ENCODE results near the gene KRTAP5-6. TPM values are rescaled to one million over a fixed set of nuclear protein-coding genes. Genes with fewer than 3 reads are reported as not detected.
"Not testable (repeated sequence)": the region's sequence is repeated elsewhere in the genome, so short reads cannot be mapped to it uniquely, and the experiment has no call there.

The KRTAP5-6 gene
- total RNA-seq, 2 experiments from 2014 or later: not detected

DNA sequence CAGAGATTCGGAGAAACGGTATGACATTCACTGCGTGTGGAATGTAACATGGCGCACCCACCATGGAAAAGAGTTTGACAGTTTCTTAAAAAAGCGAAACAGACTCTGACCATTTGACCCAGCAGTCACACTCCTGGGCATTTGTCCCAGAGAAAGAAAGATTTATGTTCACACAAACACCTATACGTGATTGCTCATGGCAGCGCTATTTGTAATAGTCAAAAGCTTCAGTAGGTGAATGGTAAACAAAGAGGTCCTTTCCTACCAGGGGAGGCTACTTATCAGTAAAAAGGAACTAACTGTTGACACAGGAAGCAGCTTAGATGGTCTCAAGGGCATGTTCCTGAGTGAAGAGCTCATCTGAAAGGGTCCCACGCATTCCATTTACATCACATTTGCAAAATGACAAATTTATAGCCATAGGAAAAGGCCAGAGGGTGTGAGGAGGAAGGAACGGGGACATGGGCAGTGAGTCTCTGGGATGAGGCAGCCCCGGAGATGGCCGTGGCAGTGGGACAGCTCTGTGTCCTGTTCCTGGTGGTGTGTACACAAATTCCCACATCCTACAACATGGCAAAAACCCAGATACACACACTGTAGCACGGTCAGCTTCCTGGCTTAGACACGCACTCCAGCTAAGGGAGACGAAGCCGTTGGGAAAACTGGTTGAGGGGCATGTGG, 14.6 kb upstream of the KRTAP5-6 start:
- no peaks in the 10 kb centered on the region for H3K9me3 Mint-ChIP-seq (ENCODE audit: low read depth)
- H3K4me3 Mint-ChIP-seq: no peak overlapping the region
- DNase-seq (no peak), ATAC-seq (no peak)
- H3K27me3 Mint-ChIP-seq: peaks cover 6% of the 10 kb centered on the region
- CTCF ChIA-PET: interaction anchor here (0.7 to 2.4 kb wide), 5 partner anchors 9 to 200 kb away, joined by 3 to 11 read pairs (median 5); no protein-coding TSS in a partner anchor
- H3K4me1 Mint-ChIP-seq: no peaks in the 10 kb centered on the region
- no peak overlapping the region for H3K27ac Mint-ChIP-seq
- H3K36me3 Mint-ChIP-seq: no peaks in the 10 kb centered on the region

DNA sequence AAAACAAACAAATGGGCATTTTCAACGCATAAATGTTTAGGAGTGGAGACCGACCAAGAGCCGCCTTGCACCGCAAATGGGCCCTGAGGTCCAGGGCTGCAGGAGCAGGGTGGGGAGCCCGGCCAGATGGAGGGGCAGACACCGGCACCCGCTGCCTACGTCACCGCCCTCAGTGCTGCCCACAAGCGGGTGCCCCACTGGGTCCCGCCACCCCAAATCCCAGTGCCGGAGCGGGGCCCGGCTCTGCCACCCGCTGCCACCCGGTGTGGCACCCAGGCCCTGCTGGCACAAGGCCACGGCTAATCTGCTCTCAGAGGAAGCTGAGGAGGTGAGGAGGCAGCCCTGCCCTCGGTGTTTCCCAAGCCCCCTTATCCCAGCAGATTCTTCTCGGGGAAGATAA, 13.8 kb upstream of the KRTAP5-6 start:
- H3K4me1 Mint-ChIP-seq; H3K27me3 Mint-ChIP-seq; H3K36me3 Mint-ChIP-seq; ATAC-seq; H3K4me3 Mint-ChIP-seq; DNase-seq; H3K27ac Mint-ChIP-seq; H3K9me3 Mint-ChIP-seq (ENCODE audit: low read depth): not testable (repeated sequence)
- CTCF ChIA-PET: interaction anchor here (2.1 to 2.4 kb wide), 2 partner anchors 10 to 30 kb away, joined by 9 to 11 read pairs; no protein-coding TSS in a partner anchor

DNA sequence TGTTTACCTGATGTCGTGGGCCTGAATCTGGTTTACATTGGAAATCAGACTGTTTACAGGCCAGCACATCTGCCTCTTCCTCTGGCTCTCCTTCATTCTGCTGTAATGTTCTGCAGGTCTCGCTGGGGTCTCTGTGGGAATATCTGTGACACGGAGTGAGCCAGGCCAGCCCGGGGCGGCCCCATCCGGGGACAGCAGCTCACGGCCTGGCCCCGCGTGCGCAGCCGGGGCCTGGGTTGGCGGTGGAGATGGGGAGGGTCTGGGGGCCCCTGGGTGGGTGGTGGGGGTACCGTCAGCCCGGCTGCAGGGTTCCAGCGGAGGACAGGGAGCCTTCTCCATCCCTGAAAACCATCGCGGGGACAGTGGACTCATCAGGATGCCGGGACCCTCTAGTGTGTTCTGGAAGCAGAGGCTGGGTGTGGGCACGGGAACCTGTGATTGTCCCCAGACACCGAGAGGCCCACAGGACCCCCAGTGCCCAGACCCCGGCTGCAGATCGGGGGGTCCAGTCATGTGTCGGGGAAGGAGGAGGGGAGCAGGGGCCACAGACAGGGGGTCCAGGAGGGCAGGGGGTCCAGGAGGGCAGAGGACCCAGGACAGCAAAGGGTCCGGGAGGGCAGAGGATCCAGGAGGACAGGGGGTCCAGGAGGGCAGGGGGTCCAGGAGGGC, 13.0 kb upstream of the KRTAP5-6 start:
- CTCF ChIA-PET: interaction anchor here (2.1 kb wide), 1 partner anchor 9 kb away, joined by 9 read pairs; no protein-coding TSS in a partner anchor
- H3K4me3 Mint-ChIP-seq; H3K9me3 Mint-ChIP-seq (ENCODE audit: low read depth); H3K4me1 Mint-ChIP-seq; H3K27ac Mint-ChIP-seq; ATAC-seq; DNase-seq; H3K36me3 Mint-ChIP-seq: not testable (repeated sequence)
- peaks cover 11% of the 10 kb centered on the region for H3K27me3 Mint-ChIP-seq

DNA sequence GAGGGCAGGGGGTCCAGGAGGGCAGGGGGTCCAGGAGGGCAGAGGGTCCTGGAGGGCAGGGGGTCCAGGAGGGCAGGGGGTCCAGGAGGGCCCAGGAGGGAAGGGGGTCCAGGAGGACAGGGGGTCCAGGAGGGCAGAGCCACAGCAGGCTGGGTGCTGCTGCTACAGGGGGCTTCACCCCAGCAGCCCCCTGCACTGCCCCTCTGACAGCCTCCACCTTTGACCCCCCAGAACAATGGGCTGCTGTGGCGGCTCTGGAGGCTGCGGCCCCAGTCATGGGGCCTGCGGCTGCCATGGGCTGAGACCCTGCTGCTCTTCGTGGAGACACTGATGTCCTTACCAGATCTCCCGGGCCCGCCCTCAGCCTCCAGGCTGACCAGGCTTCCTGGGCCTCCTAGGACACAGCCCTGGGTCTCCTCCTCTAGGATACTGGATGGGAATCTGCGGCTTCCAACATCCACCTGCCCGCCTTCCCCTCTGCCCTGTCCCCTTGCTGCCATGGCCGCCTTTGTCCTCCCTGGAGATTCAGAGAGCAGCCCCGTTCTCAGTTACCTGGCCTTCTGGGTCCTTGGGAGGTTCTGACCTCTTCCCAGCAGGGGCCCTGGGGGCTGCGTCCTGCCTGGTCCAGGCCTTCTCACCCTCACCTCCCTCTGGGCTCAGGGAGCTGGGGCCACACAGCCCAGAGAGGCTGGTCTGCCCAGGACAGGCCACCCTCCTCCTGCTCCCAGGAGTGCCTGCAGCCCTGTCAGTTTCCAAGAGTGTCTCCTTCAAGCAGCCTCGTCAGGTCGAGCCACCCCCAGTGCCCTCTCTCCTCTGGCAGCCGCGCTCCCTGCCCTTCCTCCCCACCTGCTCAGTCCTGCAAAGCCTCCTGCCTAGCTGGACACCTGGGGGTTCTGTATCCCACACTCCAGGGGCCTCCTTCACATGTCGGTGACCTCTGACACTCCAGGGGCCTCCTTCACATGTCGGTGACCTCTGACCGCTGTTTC, 11.8 kb upstream of the KRTAP5-6 start:
- H3K4me3 Mint-ChIP-seq; CTCF ChIA-PET; H3K4me1 Mint-ChIP-seq; H3K9me3 Mint-ChIP-seq (ENCODE audit: low read depth); DNase-seq; H3K36me3 Mint-ChIP-seq; H3K27ac Mint-ChIP-seq; ATAC-seq: not testable (repeated sequence)
- peaks cover 20% of the 10 kb centered on the region for H3K27me3 Mint-ChIP-seq

DNA sequence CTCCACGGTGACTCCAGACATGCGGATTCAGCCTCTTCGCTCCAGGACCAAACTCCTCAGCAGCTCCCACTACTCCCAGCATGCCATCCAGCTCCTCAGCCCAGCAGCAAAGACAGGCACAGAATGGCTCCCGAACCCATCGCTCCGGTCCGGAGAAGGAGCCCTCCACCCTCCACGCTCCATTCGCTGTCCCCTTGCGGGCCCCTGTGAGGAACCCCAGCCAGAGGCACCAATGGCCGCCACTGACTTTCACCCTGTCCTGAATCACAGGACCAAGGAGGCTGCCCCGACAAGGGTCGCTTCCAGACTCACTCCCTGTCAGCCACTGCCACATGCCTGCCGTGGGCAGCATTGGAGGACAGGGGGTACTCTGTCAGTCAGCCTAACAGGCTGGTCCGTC, 10.8 kb upstream of the KRTAP5-6 start:
- H3K9me3 Mint-ChIP-seq (ENCODE audit: low read depth); H3K4me1 Mint-ChIP-seq; H3K36me3 Mint-ChIP-seq; CTCF ChIA-PET; H3K27ac Mint-ChIP-seq; DNase-seq; ATAC-seq; H3K4me3 Mint-ChIP-seq: not testable (repeated sequence)
- peaks cover 30% of the 10 kb centered on the region for H3K27me3 Mint-ChIP-seq

DNA sequence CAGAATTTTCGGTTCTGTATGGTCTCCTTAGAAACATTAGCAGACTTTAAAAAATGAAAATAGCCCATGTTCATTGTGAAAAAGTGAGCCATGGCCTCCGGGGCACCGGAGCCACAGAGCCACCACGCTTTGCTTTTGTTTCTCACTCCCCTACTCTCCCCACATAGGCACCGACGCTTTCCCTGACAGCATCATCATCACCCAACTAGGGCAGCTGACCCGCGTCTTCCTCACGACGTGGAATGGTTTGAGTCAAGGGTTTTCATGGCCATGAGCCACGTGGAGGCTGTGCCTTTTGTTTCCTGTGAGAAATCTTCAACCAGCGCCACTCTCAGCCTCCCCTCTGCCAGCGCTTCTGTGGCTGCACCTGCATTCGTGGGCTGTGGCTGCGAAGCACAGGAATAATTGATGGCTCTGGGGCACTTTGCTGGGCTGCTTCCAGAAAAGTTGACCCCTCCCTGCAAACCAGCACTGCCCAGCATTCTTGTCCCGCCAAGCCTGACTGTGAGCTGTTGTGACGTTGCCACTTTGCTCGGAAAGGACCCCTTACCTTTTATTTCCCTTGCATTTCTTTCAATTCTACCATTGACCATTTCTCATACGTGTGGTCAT, 8.6 kb upstream of the KRTAP5-6 start:
- H3K27ac Mint-ChIP-seq; ATAC-seq; DNase-seq; H3K36me3 Mint-ChIP-seq; H3K4me3 Mint-ChIP-seq; H3K9me3 Mint-ChIP-seq (ENCODE audit: low read depth); H3K4me1 Mint-ChIP-seq: not testable (repeated sequence)
- peaks cover 41% of the 10 kb centered on the region for H3K27me3 Mint-ChIP-seq
- CTCF ChIA-PET: interaction anchor here (1.8 kb wide), 1 partner anchor 144 kb away, joined by 7 read pairs; no protein-coding TSS in a partner anchor

DNA sequence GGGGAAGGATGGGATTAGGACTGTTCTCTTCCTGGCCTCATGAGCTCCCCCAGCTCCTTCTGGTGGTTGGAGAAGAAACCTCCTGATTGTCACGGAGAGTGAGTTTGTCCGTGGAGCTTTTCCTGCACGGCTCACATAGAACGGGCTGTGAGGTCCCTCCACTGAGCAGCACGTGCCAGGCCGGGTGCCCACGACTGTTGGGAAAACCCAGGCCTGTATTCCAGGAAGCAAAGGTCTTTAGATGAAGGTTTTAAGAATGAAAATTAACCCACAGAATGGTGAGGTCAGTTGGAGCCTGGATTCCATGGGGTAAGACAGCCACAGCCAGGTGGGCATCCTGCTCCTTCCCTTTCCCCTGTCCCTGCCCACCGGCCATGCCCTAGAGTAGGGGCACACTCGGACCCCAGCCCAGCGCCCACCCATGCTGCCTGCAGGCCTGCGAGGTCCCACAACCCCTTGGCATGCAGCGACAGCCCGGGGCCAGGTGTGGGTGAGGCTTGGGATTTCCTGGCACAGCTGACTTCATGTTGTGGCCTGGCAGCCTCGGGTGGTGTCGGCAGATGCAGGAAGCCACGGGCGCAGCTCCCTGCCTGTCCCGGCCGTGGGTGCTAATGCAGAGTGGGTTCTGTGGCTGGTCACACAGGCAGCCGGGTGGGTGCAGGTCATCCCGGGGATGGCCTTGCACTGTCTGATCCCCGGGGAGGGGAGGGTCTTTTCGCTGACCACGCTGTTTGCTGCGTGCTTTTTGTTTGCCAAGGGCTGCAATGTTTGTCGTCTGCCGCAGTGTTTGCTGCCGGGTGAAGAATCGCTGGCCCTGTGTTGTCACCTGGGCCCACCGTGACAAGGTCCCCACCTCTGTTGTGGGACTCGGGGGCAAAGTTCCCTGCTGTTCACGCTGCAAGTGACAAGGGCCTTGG, 7.5 kb upstream of the KRTAP5-6 start:
- ATAC-seq; H3K27ac Mint-ChIP-seq; H3K4me1 Mint-ChIP-seq; H3K36me3 Mint-ChIP-seq; H3K4me3 Mint-ChIP-seq; H3K9me3 Mint-ChIP-seq (ENCODE audit: low read depth): not testable (repeated sequence)
- peaks cover 41% of the 10 kb centered on the region for H3K27me3 Mint-ChIP-seq
- CTCF ChIA-PET: interaction anchor here (1.8 kb wide), 1 partner anchor 143 kb away, joined by 7 read pairs; no protein-coding TSS in a partner anchor
- DNase-seq: peak; percentile 34

DNA sequence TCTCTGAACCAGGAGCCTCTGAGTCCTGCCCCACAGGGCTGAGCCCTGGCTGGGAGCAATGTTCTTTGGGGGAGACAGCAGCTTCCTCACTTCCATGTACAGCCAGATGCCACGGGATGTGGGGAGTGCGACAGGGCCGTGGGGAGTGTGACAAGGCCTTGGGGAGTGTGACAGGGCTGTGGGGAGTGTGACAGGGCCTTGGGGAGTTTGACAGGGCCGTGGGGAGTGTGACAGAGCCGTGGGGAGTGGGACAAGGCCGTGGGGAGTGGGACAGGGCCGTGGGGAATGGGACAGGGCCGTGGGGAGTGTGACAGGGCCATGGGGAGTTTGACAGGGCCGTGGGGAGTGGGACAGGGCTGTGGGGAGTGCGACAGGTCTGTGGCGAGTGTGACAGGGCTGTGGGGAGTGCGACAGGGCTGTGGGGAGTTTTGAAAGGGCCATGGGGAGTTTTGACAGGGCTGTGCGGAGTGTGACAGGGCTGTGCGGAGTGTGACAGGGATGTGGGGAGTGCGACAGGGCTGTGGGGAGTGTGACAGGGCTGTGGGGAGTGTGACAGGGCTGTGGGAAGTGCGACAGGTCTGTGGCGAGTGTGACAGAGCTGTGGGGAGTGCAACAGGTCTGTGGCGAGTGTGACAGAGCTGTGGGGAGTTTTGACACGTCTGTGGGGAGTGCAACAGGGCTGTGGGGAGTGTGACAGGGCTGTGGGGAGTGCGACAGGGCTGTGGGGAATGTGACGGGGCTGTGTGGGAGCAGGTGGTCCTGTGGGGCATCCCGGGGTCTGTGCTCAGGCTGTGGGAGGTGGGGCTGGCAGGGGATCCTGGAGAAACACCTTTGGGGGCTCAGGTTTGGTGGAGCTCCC, 6.6 kb upstream of the KRTAP5-6 start:
- Mint-ChIP-seq H3K27me3 (peaks cover 44% of the 10 kb centered on the region), H3K4me3 (no peak overlapping the region), H3K9me3 (ENCODE audit: low read depth) (no peaks in the 10 kb centered on the region)

DNA sequence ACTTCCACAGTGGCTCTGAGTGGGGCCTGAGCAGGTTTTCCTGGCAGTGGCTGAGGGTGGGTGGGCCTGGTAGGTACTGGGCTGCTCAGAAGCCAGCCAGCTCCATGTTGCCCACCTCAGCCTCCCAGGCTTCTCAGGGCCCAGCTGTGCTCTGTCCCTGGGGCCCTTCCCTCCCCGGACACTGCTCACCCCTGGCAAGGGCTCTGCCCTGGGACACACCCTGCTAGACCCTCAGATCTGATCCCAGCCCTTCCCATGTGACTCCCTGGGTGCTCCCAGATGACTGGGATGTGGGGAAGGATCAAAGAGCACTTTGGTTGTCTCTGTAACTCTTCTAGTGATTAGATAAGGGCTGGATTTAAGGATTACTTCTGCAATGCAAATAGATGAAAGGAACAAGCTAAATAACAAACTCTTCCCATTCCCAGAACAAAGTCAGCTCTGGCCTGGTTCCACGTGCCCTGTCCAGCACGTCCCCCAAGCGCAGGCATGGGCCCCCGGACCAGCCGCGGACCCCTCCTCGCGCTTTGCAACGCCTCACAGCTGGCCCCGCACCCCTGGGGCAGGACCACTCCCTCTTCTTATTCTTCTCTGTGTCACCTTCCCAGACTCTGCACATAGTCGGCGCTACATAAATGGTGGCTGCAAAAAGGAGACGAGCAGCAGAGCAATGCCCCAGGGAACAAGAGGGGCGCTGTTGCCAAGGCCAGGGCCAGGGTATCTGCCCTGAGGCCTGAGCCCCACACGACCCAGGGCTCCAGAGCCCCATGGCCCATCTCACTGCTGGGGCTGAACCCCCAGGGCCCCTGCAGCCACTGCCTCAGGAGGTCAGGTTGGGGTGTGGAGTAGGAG, 5.7 kb upstream of the KRTAP5-6 start:
- H3K4me3 Mint-ChIP-seq: no peak overlapping the region
- no peaks in the 10 kb centered on the region for H3K36me3 Mint-ChIP-seq
- H3K27ac Mint-ChIP-seq: no peak overlapping the region
- no peaks in the 10 kb centered on the region for H3K9me3 Mint-ChIP-seq (ENCODE audit: low read depth)
- CTCF ChIA-PET: interaction anchor here (1.3 to 5.8 kb wide), 7 partner anchors 9 to 460 kb away, joined by 3 to 533 read pairs (median 48); partner anchors contain the start of gene SYT8
- H3K27me3 Mint-ChIP-seq: peaks cover 52% of the 10 kb centered on the region
- ATAC-seq (no peak), DNase-seq (no peak)
- H3K4me1 Mint-ChIP-seq: peaks cover 5% of the 10 kb centered on the region

More for the DNA sequence above, 6.6 kb upstream of the KRTAP5-6 start:
- CTCF ChIA-PET: interaction anchor here (1.3 to 5.8 kb wide), 5 partner anchors 11 to 461 kb away, joined by 3 to 533 read pairs (median 48); partner anchors contain the start of gene SYT8
- H3K27ac Mint-ChIP-seq: no peak overlapping the region
- DNase-seq (peak; percentile 28), ATAC-seq (no peak)
- H3K36me3 Mint-ChIP-seq: no peaks in the 10 kb centered on the region
- peaks cover 5% of the 10 kb centered on the region for H3K4me1 Mint-ChIP-seq

DNA sequence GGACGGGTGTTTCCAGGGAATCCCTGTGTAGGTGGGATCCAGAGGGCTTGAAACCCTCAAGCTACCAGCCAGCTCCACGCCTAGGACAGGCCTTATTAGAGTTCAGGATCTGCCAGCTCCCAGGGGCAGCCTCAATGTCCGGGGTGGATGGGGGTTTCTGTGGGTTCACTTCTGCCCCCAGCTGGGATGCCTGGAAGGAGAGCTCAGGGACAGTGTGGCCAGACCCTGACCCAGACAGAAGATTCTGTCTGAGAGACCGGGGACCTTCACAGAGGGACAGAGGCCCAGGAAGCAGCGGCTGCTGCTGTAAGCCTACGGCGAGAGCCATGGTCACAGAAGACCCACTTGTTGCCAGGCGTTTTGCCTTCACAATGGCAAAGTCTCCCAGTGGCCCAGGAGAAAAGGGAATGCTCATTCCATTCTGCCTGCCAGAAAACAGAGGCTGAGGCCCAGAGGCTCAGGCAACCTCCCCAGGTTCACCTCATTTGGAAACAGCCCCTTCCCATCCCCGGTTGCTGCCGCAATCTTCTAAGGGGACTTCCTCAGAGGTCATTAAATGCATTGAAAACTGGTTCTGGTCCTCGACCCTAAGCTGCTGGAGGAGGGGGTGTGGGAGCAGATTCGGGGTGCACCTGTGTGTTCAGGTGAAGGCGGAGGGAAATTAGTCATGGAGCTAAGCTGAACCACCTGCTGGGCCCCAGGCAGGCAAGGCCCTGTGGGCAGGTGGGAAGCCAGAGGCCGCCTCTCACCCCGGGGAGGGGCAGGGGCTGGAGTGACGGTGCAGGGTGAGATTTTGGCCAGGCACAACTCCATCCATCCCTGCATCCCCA, 4.9 kb upstream of the KRTAP5-6 start:
- peaks cover 7% of the 10 kb centered on the region for H3K4me1 Mint-ChIP-seq
- CTCF ChIA-PET: interaction anchor here (1.3 to 5.8 kb wide), 16 partner anchors 9 to 459 kb away, joined by 3 to 533 read pairs (median 13); partner anchors contain the start of genes SYT8 and TNNI2
- H3K9me3 Mint-ChIP-seq (ENCODE audit: low read depth): no peaks in the 10 kb centered on the region
- ATAC-seq (no peak), DNase-seq (no peak)
- H3K27me3 Mint-ChIP-seq: peaks cover 59% of the 10 kb centered on the region
- H3K4me3 Mint-ChIP-seq: no peak overlapping the region
- no peaks in the 10 kb centered on the region for H3K36me3 Mint-ChIP-seq
- no peak overlapping the region for H3K27ac Mint-ChIP-seq
